ENCODE results near the gene PTP4A1.

DNA sequence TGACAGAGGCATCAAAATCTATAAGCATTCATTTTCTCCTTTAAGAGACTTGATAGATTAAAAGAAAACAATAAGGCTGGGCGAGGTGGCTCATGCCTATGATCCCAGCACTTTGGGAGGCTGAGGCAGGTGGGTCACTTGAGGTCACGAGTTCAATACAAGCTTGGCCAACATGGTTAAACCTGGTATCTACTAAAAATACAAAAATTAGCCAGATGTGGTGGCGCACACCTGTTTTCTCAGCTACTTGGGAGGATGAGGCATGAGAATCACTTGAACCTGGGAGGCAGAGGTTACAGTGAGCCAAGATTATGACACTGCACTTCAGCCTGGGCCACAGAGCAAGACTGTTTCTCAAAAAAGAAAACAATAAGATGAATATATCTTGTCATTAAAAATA is 39.3 kb upstream of the PTP4A1 start:
- TF ChIP-seq TCF4 (CRISPR knock-in tag; IDR thresholded peaks at IDR 0.05; ENCODE audit: borderline replicate concordance) (no peak), ZFP30 (CRISPR knock-in tag; IDR thresholded peaks at IDR 0.05) (no peak), ZNF70 (CRISPR knock-in tag; IDR thresholded peaks at IDR 0.05) (no peak), CSDC2 (CRISPR knock-in tag; IDR thresholded peaks at IDR 0.05) (no peak), ZNF565 (CRISPR knock-in tag; conservative IDR thresholded peaks at IDR 0.05; ENCODE audit: low read depth) (no peak), ZFP3 (CRISPR knock-in tag; IDR thresholded peaks at IDR 0.05) (no peak), ESRRG (CRISPR knock-in tag; IDR thresholded peaks at IDR 0.05) (no peak), GLIS3 (CRISPR knock-in tag; IDR thresholded peaks at IDR 0.05) (no peak), SNAI2 (CRISPR knock-in tag; IDR thresholded peaks at IDR 0.05) (no peak), ARNTL (CRISPR knock-in tag; IDR thresholded peaks at IDR 0.05; ENCODE audit: borderline replicate concordance, low read depth) (no peak)
- TF ChIP-seq, protein P1, sequence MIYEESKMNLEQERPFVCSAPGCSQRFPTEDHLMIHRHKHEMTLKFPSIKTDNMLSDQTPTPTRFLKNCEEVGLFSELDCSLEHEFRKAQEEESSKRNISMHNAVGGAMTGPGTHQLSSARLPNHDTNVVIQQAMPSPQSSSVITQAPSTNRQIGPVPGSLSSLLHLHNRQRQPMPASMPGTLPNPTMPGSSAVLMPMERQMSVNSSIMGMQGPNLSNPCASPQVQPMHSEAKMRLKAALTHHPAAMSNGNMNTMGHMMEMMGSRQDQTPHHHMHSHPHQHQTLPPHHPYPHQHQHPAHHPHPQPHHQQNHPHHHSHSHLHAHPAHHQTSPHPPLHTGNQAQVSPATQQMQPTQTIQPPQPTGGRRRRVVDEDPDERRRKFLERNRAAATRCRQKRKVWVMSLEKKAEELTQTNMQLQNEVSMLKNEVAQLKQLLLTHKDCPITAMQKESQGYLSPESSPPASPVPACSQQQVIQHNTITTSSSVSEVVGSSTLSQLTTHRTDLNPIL (CRISPR knock-in tag; IDR thresholded peaks at IDR 0.05; ENCODE audit: low read depth), result no peak
- TF ChIP-seq, protein P2, sequence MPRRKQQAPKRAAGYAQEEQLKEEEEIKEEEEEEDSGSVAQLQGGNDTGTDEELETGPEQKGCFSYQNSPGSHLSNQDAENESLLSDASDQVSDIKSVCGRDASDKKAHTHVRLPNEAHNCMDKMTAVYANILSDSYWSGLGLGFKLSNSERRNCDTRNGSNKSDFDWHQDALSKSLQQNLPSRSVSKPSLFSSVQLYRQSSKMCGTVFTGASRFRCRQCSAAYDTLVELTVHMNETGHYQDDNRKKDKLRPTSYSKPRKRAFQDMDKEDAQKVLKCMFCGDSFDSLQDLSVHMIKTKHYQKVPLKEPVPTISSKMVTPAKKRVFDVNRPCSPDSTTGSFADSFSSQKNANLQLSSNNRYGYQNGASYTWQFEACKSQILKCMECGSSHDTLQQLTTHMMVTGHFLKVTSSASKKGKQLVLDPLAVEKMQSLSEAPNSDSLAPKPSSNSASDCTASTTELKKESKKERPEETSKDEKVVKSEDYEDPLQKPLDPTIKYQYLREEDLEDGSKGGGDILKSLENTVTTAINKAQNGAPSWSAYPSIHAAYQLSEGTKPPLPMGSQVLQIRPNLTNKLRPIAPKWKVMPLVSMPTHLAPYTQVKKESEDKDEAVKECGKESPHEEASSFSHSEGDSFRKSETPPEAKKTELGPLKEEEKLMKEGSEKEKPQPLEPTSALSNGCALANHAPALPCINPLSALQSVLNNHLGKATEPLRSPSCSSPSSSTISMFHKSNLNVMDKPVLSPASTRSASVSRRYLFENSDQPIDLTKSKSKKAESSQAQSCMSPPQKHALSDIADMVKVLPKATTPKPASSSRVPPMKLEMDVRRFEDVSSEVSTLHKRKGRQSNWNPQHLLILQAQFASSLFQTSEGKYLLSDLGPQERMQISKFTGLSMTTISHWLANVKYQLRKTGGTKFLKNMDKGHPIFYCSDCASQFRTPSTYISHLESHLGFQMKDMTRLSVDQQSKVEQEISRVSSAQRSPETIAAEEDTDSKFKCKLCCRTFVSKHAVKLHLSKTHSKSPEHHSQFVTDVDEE (CRISPR knock-in tag; IDR thresholded peaks at IDR 0.05), result no peak
- TF ChIP-seq, protein P3, sequence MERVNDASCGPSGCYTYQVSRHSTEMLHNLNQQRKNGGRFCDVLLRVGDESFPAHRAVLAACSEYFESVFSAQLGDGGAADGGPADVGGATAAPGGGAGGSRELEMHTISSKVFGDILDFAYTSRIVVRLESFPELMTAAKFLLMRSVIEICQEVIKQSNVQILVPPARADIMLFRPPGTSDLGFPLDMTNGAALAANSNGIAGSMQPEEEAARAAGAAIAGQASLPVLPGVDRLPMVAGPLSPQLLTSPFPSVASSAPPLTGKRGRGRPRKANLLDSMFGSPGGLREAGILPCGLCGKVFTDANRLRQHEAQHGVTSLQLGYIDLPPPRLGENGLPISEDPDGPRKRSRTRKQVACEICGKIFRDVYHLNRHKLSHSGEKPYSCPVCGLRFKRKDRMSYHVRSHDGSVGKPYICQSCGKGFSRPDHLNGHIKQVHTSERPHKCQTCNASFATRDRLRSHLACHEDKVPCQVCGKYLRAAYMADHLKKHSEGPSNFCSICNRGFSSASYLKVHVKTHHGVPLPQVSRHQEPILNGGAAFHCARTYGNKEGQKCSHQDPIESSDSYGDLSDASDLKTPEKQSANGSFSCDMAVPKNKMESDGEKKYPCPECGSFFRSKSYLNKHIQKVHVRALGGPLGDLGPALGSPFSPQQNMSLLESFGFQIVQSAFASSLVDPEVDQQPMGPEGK (CRISPR knock-in tag; IDR thresholded peaks at IDR 0.05; ENCODE audit: borderline replicate concordance), result no peak

Data from SK-N-SH treated with all-trans-retinoic acid at 6 μM for 48 hours (cell line).